Superior temporal gyrus (tissue), 1 donor: ENCODE results near the gene FAM25C.
"Not testable (repeated sequence)": the region's sequence is repeated elsewhere in the genome, so short reads cannot be mapped to it uniquely, and the experiment has no call there.

ENCODE experiments used
- DNase-seq: peaks from one replicate; pipeline ENCODE4 v3.0.0-alpha.2; 2016; ENCODE audit errors: extremely low spot score

Gene FAM25C

GRCh38 chr10:47957158-47957557, 42.4 kb downstream of the FAM25C start:
- not testable (repeated sequence) for DNase-seq

- not testable (repeated sequence) for DNase-seq
Measured at GRCh38 chr10:47947424-47947823, 52.2 kb downstream of the FAM25C start.
